GM18508 (cell line): Measurements from ENCODE around the gene IFNG-AS1.

Experiments used
- ATAC-seq: cut with Tn5 transposase; IDR thresholded peaks from one replicate; pipeline ENCODE4 v1.9.1; 2021; ENCODE audit warnings: moderate number of reproducible peaks; ENCODE audit not compliant: insufficient read depth, unreplicated experiment

The IFNG-AS1 gene

DNA sequence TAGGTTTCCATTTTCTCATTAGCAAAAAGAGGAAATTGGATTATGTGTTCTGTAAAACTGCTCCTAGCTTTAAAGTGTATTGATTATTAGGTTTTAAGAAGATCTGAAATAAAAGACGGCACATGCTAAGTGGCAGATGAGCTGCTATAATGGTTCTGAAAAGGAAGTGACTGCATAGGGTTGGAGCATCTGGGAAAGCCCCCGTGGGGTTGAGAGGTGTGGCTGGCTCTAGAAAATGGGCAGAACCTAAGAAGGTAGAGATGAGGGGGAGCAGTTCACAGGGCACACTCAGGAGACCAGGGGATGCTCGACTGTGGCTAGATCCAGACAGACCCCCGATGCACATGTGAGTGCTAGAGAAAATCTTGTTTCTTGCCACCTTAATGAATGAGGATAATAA, 1.9 kb downstream of the IFNG-AS1 start:
- peak; percentile 59 for ATAC-seq

DNA sequence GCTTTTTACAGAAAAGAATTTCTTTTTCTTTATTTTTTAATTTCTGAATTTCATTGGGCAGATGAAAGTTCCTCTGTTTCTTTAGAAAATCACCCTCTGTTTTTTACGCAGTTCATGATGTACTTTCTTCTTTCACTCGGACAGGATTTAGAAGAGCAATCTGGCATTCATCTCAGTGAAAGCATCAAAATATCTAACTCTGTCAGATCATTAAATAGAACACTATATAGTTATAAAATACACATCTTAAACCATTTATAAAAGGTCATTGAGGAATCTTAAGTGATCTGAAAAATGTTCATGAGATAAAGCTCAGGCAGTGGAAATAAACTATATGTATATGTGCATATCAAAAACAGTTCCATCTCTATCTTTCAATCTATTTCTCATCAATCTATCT, 3.9 kb downstream of the IFNG-AS1 start:
- no peak for ATAC-seq

DNA sequence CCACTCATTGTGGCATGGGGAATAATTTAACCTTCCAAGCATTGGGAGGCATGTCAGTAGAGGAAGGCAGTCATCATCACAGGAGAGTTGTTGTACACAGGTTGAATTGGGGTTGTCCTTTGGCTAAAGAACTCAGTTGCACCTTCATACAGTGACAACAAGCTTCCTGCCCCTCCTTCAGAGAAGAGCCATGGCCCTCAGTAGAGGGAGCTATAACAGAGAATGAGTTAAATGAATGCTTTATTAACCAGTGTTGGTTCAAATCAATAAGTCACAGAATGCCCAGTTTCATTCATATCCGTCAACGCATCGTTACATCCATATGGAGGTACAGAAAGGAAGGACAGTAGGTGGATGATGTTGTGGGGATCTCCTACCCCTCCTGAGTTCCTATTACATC, 4.8 kb downstream of the IFNG-AS1 start:
- ATAC-seq: no peak

DNA sequence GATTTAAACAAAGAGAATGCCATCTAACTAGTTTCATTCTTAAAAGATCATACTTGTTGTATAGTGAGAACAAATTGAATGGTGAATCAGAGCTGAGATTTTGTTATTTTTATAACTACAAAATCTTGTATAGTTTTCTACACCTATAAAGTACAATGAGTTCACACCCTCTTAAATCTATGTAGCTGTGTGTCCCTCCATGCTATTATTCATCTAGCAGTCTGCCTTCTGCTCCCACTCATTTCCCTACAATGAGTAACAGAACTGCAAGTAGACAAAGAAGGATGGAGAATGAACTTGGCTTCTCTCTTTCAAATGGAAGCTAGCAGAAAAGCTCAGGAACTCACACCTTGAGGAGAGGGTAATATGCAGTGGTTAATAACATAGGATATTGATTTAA, 7.1 kb downstream of the IFNG-AS1 start:
- no peak for ATAC-seq

DNA sequence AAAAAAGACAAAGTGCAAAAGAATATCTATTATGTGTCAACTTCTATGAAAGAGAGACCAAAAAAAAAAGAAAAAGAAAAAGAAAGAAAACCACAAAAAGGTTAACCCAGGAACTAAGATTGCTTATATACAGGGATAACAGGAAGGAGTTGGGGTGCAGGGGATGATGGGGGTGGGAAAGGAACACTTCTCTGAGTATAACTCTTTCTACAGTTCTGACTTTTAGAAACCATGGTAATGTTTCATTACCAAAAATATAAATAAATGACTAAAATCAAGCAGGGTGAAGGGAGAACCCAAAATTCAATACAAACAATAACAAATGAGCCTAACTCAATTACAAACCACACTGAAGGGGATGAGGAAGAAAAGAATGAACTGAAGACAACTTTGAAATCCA, 9.1 kb downstream of the IFNG-AS1 start:
- no peak for ATAC-seq

DNA sequence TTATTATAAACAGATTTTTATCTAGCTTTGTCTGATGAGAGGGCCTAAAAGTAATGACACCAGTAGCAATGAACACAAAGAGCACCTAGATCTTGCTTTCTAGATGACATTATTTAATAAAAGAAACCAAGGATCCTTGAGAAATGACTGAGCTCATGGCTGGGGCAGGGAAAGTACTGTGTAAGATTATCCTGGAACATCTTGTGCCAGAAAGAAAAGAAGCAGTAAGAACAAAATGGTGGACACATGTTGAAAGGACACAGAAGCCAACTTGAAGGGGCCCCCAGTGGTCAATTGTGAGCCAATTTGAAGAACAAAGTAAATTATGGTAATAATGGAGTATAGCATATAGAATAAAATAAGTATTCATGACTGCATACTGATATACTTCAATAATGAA, 10.0 kb downstream of the IFNG-AS1 start:
- no peak for ATAC-seq

DNA sequence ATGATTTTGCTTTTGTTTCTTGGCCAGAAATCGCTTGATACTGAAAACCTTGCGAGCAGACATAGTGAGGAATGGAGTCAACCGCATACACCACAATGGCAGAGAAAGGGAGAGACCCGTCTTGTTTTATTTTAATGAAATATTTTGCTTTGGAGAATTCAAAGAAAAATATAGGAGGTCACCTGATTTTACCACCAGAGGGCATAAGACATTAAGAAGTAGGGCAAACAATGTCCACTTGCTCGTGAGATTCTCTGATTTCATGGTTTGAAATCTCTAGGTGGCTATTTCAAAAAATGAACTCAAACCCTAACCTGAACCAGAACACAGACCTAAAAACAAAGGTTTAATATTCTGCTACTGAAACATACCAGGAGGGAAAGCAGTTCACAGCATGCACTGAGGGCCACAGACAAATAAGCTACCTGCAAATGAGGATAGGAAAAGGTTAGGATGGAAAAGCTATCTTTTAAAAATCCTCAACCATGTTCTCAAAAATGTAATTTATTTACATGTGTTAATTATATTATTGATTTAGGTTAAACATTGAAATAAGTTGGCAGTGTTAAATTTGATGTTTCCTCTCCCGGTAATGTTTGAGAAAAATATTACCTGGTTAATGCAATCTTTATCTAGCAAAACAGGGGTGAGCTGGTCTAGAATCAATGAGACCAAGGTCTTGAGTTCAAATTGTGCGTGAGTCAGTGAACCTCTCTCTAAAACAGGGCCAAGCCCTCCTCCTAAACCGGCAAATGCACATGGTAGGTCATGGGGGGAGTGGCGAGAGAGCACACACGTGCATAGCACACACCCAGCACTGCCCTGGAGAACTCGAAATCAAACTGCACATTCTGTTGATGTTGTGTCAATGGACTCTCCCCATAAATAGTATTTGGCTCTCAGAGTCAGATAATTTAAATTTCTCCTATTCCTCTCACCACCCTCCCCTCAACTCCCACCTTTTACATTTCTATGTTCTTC, 12.5 kb downstream of the IFNG-AS1 start:
- no peak for ATAC-seq

DNA sequence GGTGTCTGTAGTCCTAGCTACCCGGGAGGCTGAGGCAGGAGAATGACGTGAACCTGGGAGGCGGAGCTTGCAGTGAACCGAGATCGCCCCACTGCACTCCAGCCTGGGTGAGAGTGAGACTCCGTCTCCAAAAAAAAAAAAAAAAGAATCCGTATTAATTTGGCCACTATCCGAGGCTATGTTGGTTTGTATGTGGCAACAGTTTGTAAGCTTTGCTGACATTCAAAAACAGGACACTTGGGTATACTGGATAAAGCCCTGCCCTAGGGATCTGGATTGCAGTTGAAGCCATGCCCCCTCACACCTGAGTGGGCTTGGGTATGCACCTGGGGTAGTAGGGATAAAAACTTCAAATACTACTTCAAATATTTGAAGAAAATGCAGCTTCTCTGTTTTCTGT, 14.5 kb downstream of the IFNG-AS1 start:
- no peak for ATAC-seq

DNA sequence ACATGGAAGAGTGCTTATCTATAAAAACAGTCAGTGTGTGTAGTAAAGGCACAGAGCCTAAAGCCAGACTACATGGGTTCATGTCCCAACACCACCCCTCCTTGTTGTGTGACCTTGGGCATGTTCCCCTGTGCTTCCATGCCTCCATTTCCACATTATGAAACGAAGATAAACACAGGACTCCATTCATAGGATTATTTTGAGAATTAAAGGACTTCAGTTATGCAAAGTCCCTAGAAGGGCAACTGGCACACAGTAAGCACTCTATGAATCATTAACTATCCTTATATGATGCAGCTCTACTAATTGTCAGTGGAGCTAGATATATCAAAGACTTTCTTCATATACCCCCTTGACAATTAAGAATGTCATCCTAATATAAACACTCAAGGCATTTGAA, 17.8 kb downstream of the IFNG-AS1 start:
- ATAC-seq: no peak

DNA sequence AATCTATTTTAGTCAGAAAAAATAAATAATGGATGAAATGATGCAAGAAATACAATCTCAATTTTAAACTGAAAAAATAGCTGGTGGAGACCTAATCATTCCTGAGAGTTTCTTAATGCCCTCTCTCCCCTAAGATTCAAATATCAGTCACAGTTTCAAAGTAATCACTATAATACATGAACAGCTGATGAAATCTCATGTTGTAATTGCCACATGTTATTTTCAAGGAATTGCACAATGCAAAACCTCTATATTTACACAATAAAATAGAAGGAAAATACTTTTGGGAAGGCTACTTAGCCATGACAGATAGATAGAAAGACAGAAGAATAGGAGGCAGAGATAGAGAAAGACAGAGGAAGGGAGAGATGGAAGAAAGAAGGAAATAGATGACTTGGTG, 18.2 kb downstream of the IFNG-AS1 start:
- ATAC-seq: no peak

DNA sequence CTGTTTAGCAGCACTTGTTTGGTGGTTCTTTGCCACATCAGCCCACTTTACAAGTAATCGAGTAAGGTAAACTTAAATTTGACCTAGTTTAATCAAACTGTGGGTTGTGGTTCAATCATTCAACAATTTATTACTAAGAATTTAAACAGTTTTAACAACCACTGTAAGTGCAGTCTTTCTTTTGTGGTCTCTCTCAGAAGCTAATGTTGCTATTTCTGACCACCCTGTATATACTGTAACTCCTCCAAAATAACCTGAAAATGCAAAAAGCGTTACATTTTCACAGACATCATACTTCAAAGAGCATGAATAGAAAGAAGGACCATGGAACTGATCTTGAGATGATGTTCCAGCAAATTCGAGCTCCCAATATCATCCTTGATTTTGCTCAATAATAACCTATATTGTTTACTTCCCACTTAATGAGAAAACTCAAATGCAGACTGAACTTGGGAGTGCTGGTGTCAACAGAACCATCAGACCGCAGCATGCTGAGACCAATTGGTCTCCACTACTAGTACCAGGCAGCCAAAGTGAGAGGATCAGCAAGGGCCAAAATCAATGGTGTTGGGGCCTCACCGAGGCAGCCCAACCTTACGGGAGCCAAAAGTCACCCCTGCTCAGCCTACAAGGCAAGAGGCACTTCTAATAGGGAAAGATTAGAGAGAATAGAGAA, 22.1 kb downstream of the IFNG-AS1 start:
- no peak for ATAC-seq

DNA sequence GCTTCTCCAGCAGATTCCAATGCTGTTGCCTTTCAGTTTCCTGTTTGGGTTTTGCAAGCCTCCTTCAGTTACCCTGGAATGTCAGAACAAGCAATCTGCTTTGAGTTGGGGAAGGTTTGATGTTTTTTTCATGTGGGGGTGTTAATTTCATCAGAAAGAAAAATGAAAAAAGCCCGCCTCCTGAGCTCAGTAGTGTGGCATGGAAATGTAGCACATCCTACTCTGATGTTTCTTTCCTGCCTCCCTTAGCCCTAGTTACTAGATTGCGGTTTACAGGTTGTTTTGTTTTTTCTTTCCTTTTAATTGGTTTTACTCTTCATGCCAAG, 22.6 kb downstream of the IFNG-AS1 start:
- ATAC-seq: no peak

DNA sequence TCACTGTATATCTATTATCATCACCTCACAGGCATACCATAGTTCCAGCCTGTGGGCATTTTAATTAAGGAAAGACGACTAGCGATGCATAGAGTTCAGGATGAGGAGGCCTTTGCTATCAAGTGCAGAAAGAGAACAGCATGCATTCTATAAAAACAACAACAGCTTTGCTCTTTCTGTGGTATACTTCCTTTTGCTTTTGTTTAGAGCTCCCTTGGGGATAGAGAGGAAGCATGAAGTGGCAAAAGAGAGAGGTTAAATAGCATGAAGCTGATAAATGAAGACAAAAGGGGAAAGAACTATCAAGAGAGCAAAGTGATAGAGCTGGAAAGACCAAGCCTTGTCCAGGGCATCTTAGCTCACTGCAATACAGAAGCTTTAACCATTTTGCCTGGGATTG, 23.5 kb downstream of the IFNG-AS1 start:
- ATAC-seq: peak; percentile 53

DNA sequence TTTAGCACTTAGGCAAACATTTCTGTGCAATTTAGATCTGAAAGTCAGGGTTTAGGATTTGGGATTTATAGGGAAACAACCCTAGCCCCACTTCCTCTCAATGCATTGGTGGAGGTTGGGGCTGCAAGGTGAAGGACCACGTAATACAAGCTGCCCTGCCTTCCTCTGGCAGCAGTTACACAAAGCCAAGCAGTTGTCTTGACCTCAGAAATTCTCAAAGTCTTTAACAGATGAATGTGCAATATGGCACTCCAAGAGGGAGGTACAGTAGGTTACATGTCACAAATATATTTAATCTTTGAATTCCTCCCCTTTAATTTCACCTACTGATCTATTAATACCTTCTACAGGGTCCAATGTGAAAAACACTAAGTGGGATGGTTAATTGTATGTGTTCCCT, 23.9 kb downstream of the IFNG-AS1 start:
- no peak for ATAC-seq

DNA sequence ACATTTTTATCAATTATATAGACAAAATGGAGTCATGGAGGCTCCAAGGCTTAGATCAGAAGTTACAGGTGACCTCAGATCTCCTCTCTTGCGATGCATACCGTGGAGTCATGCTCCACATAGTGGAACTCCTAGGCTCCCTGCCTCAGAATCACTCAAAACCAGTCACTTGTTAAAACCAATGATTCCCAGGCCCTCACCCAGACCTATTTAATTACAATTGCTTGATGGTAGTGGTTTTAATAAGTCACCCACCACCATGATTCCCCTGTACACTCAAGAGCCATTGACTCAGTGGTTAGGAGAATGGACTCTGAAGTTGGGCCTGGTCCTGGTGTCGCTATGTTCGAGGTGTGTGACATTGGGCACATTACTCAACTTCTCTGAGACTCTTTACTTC, 26.9 kb downstream of the IFNG-AS1 start:
- no peak for ATAC-seq

DNA sequence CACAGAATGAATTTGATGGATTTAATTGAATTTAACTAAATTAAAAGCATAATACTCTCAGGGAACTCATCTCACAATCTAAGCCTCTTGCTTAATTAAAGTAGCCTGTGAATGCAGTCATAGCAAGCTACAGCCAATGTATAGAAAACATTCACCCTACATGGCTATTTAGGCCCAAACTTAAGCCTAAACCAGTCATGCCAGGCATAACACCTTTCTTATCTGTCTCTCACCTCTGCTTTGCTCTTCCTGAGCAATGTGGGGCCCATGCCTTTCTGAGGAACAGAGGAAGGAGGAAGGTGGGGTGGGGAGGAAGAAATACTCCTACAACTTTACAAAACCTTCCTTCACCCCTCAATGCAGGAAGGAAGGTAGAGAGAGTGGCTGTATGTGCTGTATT, 29.1 kb downstream of the IFNG-AS1 start:
- ATAC-seq: no peak

DNA sequence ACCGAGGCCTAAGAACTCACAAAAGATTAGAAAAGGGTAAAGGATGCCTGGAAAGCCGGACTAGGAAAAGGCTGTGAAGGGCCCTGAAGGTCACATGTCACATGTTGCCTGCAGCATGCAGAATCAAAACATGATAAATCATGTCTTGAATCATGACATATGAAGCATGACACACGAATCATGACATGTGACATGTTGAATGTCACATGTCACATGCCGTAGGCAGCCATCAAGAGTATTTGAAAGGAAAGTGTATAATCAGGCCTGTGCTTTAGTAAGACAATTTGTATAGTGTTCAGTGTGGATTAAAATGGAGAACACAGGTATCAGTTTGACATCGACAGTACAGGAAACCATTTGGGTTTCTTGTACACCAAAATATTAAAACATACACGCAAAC, 30.8 kb downstream of the IFNG-AS1 start:
- ATAC-seq: no peak

DNA sequence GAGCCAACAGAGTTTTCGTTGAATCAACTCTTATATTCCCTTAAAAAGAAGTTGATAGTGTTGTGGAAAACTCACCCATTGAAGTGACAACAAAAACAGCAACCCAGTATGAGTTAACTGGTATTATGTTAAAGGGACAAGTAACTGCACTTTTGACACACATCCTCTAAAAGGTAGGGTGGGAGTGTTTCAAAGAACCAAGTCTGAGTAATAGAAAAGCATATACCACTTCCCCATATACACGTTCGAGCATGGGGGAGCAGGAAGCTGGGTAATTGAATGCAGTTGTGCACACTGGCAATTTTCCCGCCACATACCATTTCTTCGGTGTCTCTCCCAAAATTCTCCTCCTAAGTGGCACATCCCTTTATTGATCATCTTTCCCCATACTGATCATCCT, 31.5 kb downstream of the IFNG-AS1 start:
- no peak for ATAC-seq

DNA sequence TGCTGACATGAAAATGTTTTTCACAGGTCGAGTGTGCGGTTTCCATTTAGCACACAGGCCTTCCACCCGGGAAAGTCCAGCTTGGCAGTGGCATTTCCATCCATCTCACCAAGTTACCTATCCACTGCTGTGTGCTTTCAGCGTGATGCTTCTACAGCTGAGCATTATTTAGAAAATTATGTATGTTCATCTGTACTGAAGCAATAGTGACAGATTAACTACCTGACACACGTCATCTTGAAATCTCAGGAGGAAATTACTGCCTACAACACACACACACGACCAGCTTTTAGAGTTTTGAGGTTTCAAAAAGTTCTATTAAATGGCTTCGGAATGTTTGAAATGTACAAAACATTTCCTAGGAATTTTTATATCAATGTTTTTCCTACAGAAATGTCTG, 39.4 kb downstream of the IFNG-AS1 start:
- no peak for ATAC-seq

DNA sequence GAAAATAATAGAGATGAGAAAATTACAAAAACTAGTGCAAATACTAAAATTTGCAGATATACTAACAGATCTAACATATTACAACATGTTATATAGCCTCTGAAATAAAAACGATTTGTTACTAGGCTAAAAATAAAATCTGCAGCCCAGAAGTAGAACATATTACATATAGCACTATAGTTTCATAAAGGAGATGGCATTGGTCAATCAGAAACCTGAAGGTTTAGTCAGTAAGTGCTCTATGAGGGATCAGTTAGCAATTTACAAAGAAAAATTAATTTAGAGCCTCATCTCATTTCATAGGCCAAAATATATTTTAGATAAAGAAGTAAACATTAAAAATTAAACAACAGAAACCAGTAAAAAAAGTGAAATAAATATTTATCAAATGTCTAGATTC, 41.0 kb downstream of the IFNG-AS1 start:
- ATAC-seq: no peak

DNA sequence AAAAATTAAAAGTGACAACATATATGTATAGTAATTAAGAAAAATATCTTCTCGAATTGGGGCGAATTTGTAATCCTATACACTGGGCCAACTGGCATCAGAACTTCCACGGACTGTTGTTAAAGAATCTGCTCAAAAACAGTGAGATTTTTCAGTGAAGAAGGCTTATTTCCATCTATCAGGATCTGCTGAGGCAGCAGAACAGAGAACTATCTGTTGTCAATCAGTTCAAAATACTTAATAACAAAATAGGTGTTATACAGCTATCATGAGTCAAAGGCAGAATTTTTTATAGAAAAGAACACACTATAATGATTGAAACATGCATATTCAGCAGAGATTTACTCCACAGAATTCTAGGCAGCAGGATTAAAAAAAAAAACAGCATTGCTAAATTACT, 41.9 kb downstream of the IFNG-AS1 start:
- no peak for ATAC-seq
